ENCODE measurements around the gene LCLAT1. TPM values are rescaled to one million over a fixed set of nuclear protein-coding genes. Genes with fewer than 3 reads are reported as not detected.

Gene LCLAT1
- polyA plus RNA-seq, 1 experiment = 10.8 TPM

DNA sequence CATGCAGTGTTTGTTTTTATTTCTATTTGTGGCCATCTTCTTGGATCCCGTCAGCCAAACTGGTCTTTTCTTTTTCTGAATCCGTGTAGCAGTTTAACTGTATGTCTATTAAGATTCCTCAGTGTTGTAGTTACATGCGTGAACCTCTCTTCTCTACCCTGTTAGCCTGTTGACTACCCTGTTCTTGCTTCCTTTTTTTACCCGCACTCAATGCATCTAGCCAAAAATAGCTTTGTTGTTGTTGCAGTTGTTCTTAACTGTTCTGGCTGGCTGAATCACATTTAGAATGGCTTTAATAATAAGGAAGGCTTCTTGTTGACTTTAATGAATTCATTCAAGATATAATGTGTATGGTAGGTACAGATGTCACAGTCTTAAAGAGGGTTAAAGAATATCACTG, 137.1 kb downstream of the LCLAT1 start:
- TF ChIP-seq CTCF (IDR thresholded peaks at IDR 0.05; ENCODE audit: insufficient read depth, low read depth, low read length) = no peak
- ChIA-PET CTCF (interaction anchor here (0.7 kb wide), 1 partner anchor 261 kb away, joined by 3 read pairs; no protein-coding TSS in a partner anchor), POLR2A (no interaction called here)
- H3K4me3 ChIP-seq (ENCODE audit: low read depth, low read length) = no peak overlapping the region
- H3K27me3 ChIP-seq (ENCODE audit: control insufficient read depth, insufficient read depth, low read length) = no peaks in the 10 kb centered on the region
- DNase-seq (ENCODE audit: low read depth) = no peak
- H3K36me3 ChIP-seq (ENCODE audit: control insufficient read depth, insufficient read depth, low read length) = no peaks in the 10 kb centered on the region; the same call in 1 of the 2 replicates

- H3K27me3 ChIP-seq (ENCODE audit: control insufficient read depth, insufficient read depth, low read length) = no peaks in the 10 kb centered on the region
- DNase-seq (ENCODE audit: low read depth) = no peak
- POLR2A ChIA-PET = no interaction called here
- no peak for TF ChIP-seq CTCF (IDR thresholded peaks at IDR 0.05; ENCODE audit: insufficient read depth, low read depth, low read length)
- H3K4me3 ChIP-seq (ENCODE audit: low read depth, low read length) = no peak overlapping the region
- CTCF ChIA-PET = no interaction called here
- no peaks in the 10 kb centered on the region; the same call in 1 of the 2 replicates for H3K36me3 ChIP-seq (ENCODE audit: control insufficient read depth, insufficient read depth, low read length)
Measured at GRCh38 chr2:30588994-30589393, 141.9 kb downstream of the LCLAT1 start.

DNA sequence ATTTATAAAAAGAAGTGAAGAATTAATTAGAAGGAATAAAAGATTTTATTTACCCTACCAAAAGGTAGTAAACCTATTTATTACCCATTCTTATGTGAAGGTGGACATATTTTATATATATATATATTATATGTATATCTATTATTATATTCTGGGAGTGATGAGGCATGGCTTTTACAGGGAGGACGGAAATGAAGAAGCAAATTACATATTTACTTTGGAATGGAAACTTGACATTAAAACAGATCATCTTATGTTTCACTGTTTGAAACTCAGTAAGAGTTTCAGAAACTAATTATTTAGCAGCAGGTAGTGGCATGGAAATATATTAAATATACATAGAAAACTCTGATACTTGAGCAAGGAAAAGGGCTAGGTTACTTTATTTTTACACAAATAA, 143.4 kb downstream of the LCLAT1 start:
- no peak for TF ChIP-seq CTCF (IDR thresholded peaks at IDR 0.05; ENCODE audit: insufficient read depth, low read depth, low read length)
- Histone ChIP-seq H3K36me3 (ENCODE audit: control insufficient read depth, insufficient read depth, low read length) (no peaks in the 10 kb centered on the region; the same call in 1 of the 2 replicates), H3K4me3 (ENCODE audit: low read depth, low read length) (no peak overlapping the region), H3K27me3 (ENCODE audit: control insufficient read depth, insufficient read depth, low read length) (no peaks in the 10 kb centered on the region)
- DNase-seq (ENCODE audit: low read depth) = no peak
- ChIA-PET CTCF (no interaction called here), POLR2A (no interaction called here)

DNA sequence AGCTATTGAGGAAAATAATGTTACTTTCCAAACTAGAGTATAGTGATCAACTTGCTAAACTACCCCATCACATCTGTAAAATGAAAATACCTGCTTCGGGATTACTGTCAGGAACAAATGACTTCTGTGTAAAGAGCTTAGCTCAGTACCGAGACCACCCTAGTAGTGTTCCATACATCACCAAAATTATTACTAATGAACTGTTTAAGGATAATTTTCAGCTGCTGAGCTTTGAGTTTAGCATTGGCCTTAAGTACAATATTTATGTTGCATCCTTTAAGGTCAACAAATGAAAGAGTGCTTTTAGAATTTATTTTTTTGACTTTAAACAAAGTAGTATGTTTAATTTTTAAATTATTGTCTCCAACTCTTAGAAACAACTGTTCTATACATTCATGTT, 144.1 kb downstream of the LCLAT1 start:
- Histone ChIP-seq H3K4me3 (ENCODE audit: low read depth, low read length) (no peak overlapping the region), H3K27me3 (ENCODE audit: control insufficient read depth, insufficient read depth, low read length) (no peaks in the 10 kb centered on the region), H3K36me3 (ENCODE audit: control insufficient read depth, insufficient read depth, low read length) (no peaks in the 10 kb centered on the region)
- DNase-seq (ENCODE audit: low read depth) = no peak
- ChIA-PET POLR2A (no interaction called here), CTCF (no interaction called here)
- no peak for TF ChIP-seq CTCF (IDR thresholded peaks at IDR 0.05; ENCODE audit: insufficient read depth, low read depth, low read length)

- no peak for TF ChIP-seq CTCF (IDR thresholded peaks at IDR 0.05; ENCODE audit: insufficient read depth, low read depth, low read length)
- ChIA-PET POLR2A (no interaction called here), CTCF (no interaction called here)
- H3K27me3 ChIP-seq (ENCODE audit: control insufficient read depth, insufficient read depth, low read length) = no peaks in the 10 kb centered on the region
- DNase-seq (ENCODE audit: low read depth) = no peak
- H3K36me3 ChIP-seq (ENCODE audit: control insufficient read depth, insufficient read depth, low read length) = no peaks in the 10 kb centered on the region
- no peak overlapping the region for H3K4me3 ChIP-seq (ENCODE audit: low read depth, low read length)
Measured at GRCh38 chr2:30601375-30601774, 154.3 kb downstream of the LCLAT1 start.
